Lung (tissue), 12 donors: ENCODE results near the gene PRMT3. TPM values are rescaled to one million over a fixed set of nuclear protein-coding genes. Genes with fewer than 3 reads are reported as not detected.
A peak's percentile ranks its signal among the peaks of the same experiment; 100 is the strongest.

ENCODE experiments used
- ATAC-seq: fragments of 200-7000 bp; cut with Tn5 transposase; one replicate; pipeline ENCODE4 v1.9.1; 2020; ENCODE audit warnings: moderate number of reproducible peaks; ENCODE audit not compliant: insufficient read depth, low FRiP score
- DNase-seq, 3 donors: peaks; one replicate each; pipeline ENCODE4 v3.0.0-alpha.2; 2013 to 2017
- H3K27ac ChIP-seq, 2 donors: one replicate each; pipeline ENCODE4 v1.5.1; 2013; ENCODE audit warnings: mild to moderate bottlenecking in 2 of 2, moderate library complexity in 2 of 2, control low read depth in 1 of 2, inconsistent platforms in 1 of 2, low read depth in 1 of 2, low read length in 1 of 2
- H3K27me3 ChIP-seq, 3 donors: one replicate each; pipeline ENCODE4 v1.5.1; 2013; ENCODE audit warnings: low read length in 2 of 3; ENCODE audit not compliant: control insufficient read depth in 3 of 3, insufficient read depth in 3 of 3
- H3K36me3 ChIP-seq, 4 donors: one replicate each; pipeline ENCODE4 v1.5.1; 2013; ENCODE audit warnings: low read length in 4 of 4, mild to moderate bottlenecking in 1 of 4, moderate library complexity in 1 of 4; ENCODE audit not compliant: control insufficient read depth in 4 of 4, insufficient read depth in 4 of 4
- H3K4me1 ChIP-seq, 5 donors: one replicate each; pipeline ENCODE4 v1.5.1; 2013; ENCODE audit warnings: low read length in 5 of 5, mild to moderate bottlenecking in 2 of 5, moderate library complexity in 1 of 5; ENCODE audit not compliant: control insufficient read depth in 5 of 5, insufficient read depth in 5 of 5
- H3K4me3 ChIP-seq: one replicate; pipeline ENCODE4 v1.5.1; 2013; ENCODE audit warnings: mild to moderate bottlenecking, control low read depth, moderate library complexity
- H3K9ac ChIP-seq, 2 donors: one replicate each; pipeline ENCODE4 v1.5.1; 2013; ENCODE audit warnings: low read length in 2 of 2, control low read depth in 1 of 2; ENCODE audit not compliant: insufficient read depth in 1 of 2
- H3K9me3 ChIP-seq, 4 donors: one replicate each; pipeline ENCODE4 v1.5.1; 2013; ENCODE audit warnings: low read length in 3 of 4, mild to moderate bottlenecking in 1 of 4, moderate library complexity in 1 of 4; ENCODE audit not compliant: control insufficient read depth in 4 of 4, insufficient read depth in 3 of 4
- WGBS, 2 donors: extraction: QIAGEN DNeasy Blood & Tissue Kit; methylation state at CpG; one replicate each; pipeline ENCODE4 v1.1.7; 2013; 5-methylcytosine and 5-hydroxymethylcytosine counted together
- polyA plus RNA-seq, 2 donors: library from polyadenylated mRNA; stranded (reverse); fragments of 200-250 nt; gene quantifications; one replicate each; pipeline ENCODE4 v1.2.1, GENCODE V29; 2013
- total RNA-seq, 2 donors: library from RNA; depleted of rRNA in 1 of 2; stranded (reverse); fragments of >200 nt in 1 of 2; gene quantifications; one replicate each; pipeline ENCODE4 v1.2.1, GENCODE V29; 2014 to 2021
- TF ChIP-seq, protein P1 (sequence below): IDR thresholded peaks from 2 replicates; pipeline ENCODE4 v1.5.1; 2012; ENCODE audit warnings: mild to moderate bottlenecking; ENCODE audit errors: control extremely low read depth, extremely low read depth
- donor health status: control.
- donor health status: control.
- donor health status: Bipolar disorder and iron deficiency.
- donor health status: healthy.
- donor health status: DM: yes; HTN: yes; CAD: no.

The PRMT3 gene
- total and polyA plus RNA-seq, 4 donors = 8.2 to 19.7 (median 10.3) TPM

DNA sequence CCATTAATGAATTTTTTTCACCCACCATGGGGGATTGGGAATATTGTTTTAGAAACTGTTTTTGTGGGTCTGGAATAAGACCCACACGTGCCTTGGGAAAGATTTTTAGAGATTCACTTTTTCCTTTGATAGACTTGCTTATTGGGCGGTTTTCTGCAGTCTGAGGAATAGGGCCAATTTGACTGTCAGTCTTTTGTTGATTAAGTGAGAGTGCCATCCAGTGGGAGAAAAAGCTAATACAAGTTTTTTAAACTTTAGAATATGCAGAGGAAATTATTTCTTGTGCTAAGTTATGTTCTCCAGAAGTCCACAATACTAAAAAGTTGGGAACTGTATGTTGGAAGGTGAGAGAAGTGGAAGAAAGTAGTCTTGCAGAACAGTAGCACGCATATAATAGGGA lies 56.1 kb downstream of the PRMT3 start:
- H3K27ac ChIP-seq = no peak overlapping the region
- peak in 2 of 3 donors; percentile 1 to 34 for DNase-seq
- H3K9me3 ChIP-seq = no peaks in the 10 kb centered on the region
- 77 to 83% methylated on average over 3 of the region's 3 CpGs for WGBS, 2 donors
- TF ChIP-seq, protein P1, sequence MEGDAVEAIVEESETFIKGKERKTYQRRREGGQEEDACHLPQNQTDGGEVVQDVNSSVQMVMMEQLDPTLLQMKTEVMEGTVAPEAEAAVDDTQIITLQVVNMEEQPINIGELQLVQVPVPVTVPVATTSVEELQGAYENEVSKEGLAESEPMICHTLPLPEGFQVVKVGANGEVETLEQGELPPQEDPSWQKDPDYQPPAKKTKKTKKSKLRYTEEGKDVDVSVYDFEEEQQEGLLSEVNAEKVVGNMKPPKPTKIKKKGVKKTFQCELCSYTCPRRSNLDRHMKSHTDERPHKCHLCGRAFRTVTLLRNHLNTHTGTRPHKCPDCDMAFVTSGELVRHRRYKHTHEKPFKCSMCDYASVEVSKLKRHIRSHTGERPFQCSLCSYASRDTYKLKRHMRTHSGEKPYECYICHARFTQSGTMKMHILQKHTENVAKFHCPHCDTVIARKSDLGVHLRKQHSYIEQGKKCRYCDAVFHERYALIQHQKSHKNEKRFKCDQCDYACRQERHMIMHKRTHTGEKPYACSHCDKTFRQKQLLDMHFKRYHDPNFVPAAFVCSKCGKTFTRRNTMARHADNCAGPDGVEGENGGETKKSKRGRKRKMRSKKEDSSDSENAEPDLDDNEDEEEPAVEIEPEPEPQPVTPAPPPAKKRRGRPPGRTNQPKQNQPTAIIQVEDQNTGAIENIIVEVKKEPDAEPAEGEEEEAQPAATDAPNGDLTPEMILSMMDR = no peak
- H3K4me3 ChIP-seq = no peak overlapping the region
- H3K4me1 ChIP-seq = no peaks in the 10 kb centered on the region
- no peaks in the 10 kb centered on the region for H3K27me3 ChIP-seq
- ATAC-seq = no peak
- peaks cover 0 to 5% (median 0%) of the 10 kb centered on the region in 4 donors for H3K36me3 ChIP-seq
- H3K9ac ChIP-seq = no peak overlapping the region

DNA sequence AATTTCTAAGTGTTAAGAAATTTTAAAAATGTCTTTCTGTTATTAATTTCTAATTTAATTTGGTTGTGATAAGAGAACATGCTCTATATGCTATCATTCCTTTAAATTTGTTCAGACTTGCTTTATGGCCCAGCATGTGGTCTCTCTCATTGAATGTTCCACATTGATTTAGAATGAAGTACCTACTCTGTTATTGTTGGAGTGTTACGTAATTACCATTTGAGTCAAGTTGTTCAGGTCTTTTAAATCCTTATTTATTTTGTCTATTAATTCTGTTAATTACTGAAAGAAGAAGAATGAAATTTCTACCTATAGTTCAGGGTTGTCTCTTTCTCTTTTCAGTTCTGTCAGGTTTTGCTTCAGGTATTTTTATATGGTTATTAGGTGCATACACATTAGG lies 57.0 kb downstream of the PRMT3 start:
- no peak overlapping the region for H3K4me3 ChIP-seq
- H3K9me3 ChIP-seq = no peaks in the 10 kb centered on the region
- 79 to 96% methylated on average over 1 of the region's 1 CpG for WGBS, 2 donors
- H3K4me1 ChIP-seq = no peaks in the 10 kb centered on the region
- H3K9ac ChIP-seq = no peak overlapping the region
- H3K27me3 ChIP-seq = no peaks in the 10 kb centered on the region
- TF ChIP-seq, protein P1 = no peak
- no peak for DNase-seq
- no peak for ATAC-seq
- no peaks in the 10 kb centered on the region for H3K36me3 ChIP-seq
- no peak overlapping the region for H3K27ac ChIP-seq

DNA sequence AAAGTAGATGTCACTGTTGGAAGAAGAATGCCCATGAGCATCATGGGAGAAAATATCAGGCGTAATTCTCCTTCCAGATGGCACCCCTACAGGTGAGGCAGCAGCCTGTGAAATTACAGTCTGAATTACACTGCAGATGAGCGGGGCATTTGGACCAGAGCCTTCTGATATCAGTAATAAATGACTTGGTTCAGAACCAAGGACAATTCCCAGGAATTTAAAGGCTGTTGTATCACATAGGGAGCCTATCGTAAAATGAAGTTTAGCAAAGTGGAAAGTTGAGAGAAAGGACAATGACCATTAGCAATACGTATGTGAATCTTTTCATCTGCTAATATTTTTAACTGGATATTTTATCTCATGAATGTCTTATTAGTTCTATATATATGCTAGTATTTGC lies 61.3 kb downstream of the PRMT3 start:
- no peak for DNase-seq
- H3K4me3 ChIP-seq = no peak overlapping the region
- TF ChIP-seq, protein P1 = no peak
- no peak for ATAC-seq
- no peak overlapping the region for H3K27ac ChIP-seq
- H3K9ac ChIP-seq = no peak overlapping the region
- H3K36me3 ChIP-seq = peaks cover 0 to 5% (median 0%) of the 10 kb centered on the region in 4 donors
- no peaks in the 10 kb centered on the region for H3K4me1 ChIP-seq
- 97% methylated on average over 4 of the region's 4 CpGs for WGBS, 2 donors
- no peaks in the 10 kb centered on the region for H3K9me3 ChIP-seq
- H3K27me3 ChIP-seq = no peaks in the 10 kb centered on the region

DNA sequence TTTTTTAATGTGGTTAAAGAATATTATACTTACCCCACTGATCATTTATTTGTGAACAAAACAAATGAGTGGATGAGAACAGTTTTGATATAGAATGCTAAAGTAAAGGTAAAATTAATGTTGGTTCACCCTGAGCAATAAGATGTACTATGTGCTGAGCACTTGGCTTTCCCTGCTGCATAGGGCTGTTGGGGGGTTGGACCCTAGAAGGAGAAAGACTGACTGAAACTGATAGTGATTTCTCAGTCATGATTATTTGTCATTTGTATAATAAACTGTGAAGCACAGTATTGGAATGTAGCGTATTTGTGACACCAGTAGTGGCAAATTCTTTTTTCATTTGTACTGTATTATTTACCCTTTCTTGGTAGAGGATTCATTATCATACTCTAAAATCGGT lies 63.3 kb downstream of the PRMT3 start:
- Histone ChIP-seq H3K36me3 (peaks cover 0 to 5% (median 0%) of the 10 kb centered on the region in 4 donors), H3K9ac (no peak overlapping the region), H3K27me3 (no peaks in the 10 kb centered on the region), H3K4me3 (no peak overlapping the region), H3K4me1 (no peaks in the 10 kb centered on the region), H3K27ac (no peak overlapping the region), H3K9me3 (no peaks in the 10 kb centered on the region)
- DNase-seq (no peak), ATAC-seq (no peak)
- TF ChIP-seq, protein P1 = no peak
- WGBS, 2 donors = 83 to 88% methylated on average over 2 of the region's 2 CpGs
